ENCODE measurements around the gene ZMYND8.
"Not testable (repeated sequence)": the region's sequence is repeated elsewhere in the genome, so short reads cannot be mapped to it uniquely, and the experiment has no call there.

Gene ZMYND8

DNA sequence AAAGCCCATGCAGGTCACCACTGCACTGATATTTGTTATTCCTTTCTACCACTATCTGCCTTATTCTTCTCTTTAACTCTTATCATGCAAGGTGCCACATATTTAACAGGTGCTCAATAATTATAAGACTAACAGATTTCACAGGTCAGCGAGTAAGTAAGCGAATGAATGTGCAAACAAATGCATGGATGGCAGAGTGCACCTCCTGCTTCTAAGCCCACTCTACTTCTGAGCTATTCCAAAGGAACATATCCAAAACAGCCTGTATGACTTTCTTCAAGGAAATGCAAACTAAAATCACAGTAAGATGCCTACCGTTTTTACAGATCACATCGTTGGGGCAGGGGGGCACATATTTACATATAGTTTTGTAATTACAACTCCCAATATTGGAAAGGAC is 71.3 kb downstream of the ZMYND8 start:
- no peak for DNase-seq (ENCODE audit: low spot score)

DNA sequence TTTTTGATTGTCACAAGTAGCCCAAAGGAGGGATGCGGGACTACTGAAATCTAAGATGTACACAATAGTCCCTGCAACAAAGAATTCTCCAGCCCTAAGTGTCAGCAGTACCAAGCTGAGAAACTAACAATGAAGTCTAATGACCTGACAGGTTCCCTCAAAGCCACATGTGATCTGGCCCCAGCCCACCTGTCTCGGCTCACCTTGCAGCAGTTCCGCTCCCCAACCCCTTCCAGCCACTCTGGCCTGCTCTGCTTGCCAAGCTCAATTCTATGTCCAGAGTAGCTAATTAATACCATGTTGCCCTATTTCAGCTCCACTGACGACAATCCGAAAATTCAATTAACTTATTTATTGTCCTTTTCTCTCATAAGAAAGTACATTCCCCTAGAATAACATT is 72.1 kb downstream of the ZMYND8 start:
- DNase-seq (ENCODE audit: low spot score): no peak

DNA sequence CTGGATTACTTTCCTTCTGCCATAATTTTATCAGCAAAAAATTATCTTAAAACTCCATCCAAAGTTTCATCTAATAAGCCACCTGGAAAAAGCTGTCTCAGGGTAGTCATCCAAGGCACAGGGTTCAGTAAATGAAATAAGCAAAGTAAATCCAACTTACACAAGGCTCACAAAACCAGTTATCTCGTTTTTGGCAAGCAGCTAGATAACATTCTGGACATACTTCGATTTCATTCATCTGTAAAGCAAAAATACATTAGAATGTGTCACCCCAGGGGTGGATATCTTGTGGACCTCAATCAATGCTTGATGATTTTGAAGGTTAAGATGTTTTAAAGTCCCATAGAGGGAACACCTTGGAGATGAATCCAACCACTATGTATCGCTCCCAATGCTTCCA is 73.1 kb downstream of the ZMYND8 start:
- no peak for DNase-seq (ENCODE audit: low spot score)

DNA sequence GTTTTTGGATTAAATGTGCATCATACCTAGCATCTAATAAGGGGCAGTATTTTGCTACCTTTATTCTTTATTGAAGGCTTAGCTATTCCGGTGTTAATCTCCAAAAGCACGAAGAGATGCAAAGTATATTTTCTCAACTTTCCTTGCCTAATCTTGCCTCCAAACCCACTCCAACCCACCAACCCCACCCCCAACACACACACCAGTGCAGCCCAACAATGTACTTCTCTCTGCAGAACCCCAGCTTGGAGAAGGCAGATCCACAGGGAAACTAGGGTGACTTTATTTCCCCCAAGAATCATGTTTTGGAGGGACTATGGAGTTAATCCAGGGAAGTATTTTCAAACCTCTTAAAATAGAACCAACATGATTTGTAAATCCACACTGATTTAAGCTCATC is 73.6 kb downstream of the ZMYND8 start:
- no peak for DNase-seq (ENCODE audit: low spot score)

DNA sequence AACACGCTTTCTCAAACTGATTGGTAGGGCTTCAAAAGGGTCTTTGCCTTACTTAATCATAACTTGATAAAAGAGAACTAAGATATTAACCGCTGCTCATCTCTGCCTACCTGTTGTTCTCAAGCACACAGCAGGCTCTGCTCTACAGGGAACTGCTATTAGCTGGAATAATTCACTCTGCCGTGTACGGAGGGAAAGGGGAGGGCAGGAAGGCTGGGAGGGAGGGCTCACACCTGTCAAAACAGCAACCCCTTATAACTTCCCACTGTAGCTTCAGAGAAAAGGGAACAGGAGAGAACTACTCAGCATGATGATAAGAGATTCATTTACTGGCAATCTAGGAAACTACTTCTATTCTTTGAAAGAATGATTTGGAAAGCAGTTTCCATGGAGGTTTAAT is 75.1 kb downstream of the ZMYND8 start:
- DNase-seq (ENCODE audit: low spot score): no peak

DNA sequence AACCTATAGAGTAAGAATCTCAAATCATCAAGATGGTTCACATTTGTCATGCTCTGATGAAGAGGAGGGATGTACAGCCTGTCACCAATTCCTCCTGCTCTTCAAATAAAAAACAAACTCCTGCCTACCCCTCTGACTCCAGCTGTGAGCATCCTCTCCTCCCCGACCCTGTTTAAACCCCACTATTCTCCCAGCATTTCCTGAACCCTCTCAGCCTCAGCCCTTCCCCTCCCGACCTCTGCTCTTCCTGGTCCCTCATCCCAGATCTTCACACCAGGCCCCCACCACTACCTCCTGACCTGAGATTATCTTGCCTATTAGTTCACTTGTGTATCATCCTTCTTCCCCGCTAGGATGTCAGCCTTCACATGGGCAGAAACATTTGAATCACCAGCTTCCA is 75.8 kb downstream of the ZMYND8 start:
- no peak for DNase-seq (ENCODE audit: low spot score)

DNA sequence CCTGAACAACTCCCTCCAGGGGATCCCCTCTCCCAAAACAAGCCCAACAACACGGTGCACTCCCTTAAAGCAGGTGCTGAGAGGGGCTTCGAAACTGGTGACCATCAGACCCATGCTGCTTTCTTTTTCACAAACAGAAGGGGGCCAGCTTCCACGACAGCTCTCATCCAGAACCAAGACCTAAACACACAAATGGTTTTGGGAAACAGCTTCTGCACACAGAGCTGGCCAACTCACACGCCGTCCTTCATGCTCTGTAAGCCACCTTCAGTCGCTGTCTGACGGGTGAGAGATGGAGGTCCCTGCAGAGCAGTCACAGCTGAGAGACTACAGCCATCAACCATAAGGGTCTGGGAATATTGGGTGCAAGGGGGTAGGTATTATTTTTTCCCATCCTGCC is 76.3 kb downstream of the ZMYND8 start:
- DNase-seq (ENCODE audit: low spot score): no peak

DNA sequence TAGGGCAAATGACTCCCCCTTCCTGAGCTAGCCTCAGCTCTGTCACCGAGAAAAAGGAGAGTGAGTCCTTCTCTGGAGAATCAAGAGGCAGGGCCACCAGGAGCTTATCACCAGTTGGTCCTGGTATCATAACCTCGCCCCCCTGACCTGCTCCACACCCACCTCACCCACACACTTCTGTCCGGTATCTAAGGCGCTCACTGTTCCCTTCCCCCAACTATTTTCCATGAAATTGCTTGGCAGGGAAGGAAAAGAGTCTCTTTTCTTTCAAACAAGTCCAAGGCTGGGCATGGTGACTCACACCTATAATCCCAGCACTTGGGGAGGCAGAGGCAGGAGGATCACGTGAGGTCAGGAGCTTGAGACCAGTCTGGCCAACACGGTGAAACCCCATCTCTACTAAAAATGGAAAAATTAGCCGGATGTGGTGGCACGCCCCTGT is 77.6 kb downstream of the ZMYND8 start:
- DNase-seq (ENCODE audit: low spot score): peak; percentile 53

DNA sequence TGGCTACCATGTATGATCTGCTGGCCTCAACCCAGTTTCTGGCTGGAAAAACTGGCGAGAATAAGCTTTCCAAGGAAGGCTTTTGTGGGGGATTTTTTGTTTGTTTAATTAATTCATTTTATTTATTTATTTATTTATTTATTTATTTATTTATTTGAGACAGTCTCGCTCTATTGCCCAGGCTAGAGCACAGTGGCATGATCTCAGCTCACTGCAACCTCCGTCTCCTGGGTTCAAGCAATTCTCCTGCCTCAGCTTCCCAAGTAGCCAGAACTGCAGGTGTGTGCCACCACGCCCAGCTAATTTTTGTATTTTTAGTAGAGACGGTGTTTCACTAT is 79.0 kb downstream of the ZMYND8 start:
- not testable (repeated sequence) for DNase-seq (ENCODE audit: low spot score)

DNA sequence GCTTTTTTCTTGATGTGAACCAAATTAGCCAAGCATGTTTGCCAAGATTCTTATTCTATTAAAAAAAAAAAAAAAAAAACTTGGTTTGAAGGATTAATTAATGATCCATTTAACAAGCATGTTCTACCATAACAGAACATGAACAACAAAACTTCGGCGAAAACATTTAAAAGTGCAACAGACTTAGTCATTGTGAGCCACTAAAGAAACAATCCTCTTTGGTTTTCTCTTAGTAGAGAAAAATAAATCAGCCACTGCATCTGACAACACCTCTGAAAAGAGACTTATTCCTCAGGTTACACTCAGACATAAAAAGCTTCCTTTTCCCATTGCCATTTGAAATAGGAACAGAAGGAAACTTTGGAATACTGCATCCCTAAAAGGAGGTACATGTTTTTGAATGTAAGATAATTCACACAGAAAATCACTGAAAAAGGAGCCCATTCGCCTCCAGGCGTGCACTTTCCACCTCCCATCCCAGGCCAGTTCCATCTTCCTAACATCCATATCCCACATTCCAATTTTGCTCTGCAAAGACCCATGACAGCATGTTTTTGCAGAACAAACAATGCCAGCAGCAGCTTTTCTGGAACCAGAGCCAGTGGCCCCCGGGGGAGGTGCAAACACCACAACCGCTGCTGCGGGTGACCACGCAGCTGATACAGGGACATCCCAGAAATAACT is 79.5 kb downstream of the ZMYND8 start:
- DNase-seq (ENCODE audit: low spot score): no peak

DNA sequence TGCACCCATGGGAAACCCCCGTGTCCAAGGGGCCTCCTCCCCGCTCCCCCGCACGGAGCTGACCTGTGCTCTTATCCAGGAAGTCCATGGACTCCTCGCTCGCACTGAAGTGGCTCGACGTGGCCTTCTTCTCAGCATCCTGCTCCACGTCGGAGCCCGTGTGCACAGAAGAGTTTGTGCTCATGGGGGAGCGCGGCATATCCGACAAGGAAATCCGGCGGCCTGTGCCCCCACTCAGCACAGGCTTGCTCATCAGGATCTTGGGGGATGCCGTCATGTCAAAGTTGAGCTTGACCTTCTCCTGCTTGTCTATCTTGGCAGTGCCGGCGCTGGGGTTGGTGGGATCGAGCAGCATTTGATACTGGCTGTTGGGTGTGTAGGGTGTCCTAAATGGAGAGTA is 80.2 kb downstream of the ZMYND8 start:
- no peak for DNase-seq (ENCODE audit: low spot score)

DNA sequence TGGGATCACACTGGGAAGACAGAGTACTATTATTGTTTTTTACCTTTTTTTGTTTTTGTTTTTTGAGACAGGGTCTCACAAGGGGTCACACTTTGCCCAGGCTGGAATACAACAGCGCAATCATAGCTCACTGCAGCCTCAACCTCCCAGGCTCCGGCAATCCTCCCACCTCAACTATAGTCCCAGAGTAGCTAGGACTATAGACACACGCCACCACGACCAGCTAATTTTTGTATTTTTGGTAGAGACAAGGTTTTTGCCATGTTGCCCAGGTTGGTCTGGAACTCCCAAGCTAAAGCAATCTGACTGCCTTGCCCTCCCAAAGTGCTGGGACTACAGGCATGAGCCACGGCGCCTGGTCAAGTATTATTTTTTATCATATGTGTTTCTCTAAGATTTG is 81.0 kb downstream of the ZMYND8 start:
- no peak for DNase-seq (ENCODE audit: low spot score)

DNA sequence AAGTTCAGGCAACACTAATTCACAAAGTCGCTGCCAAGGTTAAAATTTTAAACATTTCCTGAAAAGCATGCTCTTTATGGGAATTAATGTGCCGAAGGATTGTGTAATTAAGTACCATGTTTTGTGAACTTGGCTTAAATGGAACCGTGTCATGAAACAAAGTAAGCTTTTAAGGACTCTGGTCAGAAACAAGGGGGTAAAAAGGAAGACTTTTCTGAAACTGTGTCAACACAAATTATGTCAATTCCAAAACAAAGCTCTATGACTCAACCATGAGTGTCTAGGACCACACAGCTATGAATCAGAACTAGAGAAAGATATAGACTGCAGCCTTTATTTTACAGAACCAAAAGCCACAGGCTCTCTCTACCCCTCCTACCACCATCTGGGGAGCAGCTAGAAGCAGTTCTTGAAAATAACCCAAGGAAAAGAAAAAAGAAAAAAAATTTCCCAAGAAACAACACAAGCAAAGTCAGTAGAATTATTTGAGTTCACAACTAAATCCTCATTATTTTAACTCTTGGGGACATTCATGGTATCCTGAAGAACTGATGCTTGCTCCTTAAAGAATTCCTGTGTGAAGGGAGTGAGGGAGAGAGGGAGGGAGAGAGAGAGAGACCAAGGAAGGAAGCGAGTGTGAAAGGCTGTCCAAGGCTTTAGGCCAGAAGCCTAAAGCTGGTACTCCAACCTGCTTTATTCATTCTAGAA is 81.9 kb downstream of the ZMYND8 start:
- DNase-seq (ENCODE audit: low spot score): peak; percentile 31

DNA sequence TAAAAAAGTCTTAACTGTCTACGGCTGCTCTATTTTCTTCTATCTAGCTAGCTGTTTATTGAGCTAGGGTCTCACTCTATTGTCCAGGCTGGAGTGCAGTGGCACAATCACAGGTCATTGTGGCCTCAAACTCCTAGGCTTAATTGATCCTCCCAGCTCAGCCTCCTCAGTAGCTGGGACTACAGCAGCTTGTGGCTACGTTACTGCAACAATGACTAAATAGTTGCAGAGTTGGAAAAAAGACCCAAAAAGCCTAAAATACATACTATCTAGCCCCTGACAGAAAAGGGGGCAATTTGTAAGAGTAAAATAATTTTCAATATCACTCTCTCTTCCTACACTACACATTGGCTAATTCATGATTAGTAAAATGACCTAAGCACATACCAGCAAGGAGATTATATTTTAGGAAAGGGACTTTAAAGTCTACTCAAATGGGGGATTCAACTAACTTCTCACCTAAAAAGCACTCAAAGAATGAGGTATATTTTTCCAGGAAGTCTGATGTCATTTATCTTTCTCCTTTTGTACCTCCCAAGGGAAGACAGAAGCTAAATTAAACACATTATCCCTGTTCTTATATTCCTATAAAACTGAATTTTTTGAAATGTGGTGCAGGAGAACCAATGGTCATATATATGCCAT is 82.8 kb downstream of the ZMYND8 start:
- DNase-seq (ENCODE audit: low spot score): no peak

DNA sequence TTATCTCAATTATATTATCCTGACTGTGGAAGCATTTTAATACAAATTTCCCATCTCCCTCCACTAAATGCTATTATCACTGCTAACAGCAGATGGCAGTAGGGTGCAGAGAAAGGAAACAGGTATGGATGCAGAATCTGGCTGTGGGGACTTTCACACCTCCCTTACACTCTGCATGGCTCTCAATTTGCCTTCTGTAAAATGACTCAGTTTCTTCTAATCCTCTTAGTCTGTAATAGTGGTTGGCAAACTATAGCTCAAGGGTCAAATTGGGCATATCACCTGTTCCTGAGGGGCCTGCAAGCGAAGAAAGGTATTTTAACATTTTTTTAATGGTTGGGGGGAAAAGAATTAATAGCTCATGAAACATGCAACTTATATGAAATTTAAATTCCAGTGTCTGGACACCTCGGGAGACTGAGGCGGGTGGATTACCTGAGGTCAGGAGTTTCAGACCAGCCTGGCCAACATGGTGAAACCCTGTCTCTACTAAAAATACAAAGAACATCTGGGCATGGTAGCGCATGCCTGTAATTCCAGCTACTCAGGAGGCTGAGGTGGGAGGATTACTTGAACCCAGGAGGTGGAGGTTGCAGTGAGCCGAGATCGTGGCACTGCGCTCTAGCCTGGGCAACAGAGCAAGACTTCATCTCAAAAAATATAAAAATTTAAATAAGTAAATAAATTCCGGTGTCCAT is 83.5 kb downstream of the ZMYND8 start:
- peak; percentile 85 for DNase-seq (ENCODE audit: low spot score)

DNA sequence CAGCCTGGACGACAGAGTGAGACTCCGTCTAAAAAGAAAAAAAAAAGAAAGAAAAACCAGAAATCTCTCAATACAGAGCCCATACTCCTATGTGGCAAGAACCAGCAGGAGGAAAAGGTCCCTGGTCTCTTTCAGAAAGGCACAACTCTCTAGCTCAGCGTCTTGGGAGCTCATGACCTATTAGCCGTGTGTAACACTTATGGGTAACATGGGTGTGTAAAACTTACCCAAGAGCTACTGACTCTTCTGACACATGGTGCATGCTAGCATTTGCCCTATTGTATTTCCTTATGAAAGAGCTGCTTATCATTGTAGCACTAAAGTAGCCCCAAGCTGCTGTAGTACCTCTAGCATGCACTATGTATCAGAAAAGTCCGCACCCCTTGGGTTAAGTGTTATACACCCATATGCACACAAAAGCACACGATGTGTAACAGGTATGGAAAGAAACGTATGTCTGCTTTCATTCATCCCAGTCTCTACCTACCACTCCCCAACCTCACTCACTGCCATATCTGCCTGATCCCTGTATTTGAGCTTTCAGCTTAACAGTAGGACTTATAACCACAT is 85.4 kb downstream of the ZMYND8 start:
- DNase-seq (ENCODE audit: low spot score): no peak

DNA sequence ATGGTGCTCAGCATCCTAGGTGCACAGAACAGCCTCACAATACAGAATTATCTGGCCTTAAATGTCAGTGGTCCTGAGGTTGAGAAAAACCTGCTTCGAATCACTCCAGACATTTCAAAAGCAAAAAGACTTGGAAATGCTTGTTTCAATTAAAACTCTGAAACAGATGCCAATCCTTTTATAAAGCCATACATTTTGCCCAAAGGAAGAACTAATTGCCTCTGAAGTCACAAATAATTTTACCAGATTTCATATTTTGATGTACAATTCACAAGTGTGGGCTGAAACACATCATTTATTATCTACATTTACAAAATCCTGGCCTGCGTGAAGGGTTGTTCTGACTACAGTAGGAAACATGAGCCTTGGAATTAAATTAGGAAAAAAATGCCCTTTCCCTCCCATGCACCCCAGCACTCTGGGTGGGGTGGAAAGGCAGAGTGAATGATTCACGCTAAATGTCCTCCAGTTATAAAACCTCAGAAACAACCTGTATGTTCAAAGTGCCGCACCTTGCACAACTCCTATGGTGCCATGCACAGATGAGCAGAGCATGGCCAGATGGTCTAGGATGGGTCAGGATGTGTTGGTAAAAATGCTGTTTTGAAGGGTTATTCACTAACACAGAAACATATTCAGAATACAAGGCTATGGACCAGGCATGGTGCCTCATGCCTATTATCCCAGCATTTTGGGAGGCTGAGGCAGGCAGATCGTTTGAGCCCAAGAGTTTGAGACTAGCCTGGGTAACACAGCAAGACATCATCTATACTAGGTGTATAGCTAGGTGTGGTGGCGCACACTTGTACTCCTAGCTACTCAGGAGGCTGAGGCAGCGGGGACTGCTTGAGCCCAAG is 87.0 kb downstream of the ZMYND8 start:
- DNase-seq (ENCODE audit: low spot score): no peak

DNA sequence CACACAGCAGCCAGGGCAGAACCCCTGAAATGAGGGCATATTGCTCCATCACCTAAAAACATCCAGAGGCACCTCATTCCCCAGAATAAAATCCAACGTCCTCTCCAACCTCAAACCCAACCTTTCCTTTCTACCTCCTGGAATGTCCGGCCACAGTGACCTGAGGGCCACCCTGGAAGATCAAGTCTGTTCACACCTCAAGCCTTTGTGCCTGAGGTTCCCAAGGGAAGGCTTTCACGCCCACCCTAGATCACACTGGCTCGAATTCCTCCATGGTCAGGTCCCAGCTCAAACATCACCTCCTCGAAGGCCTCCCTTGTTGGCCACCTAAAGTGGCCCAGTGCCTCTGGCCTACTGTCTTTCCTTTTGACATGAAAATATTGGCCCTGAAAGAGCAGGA is 88.9 kb downstream of the ZMYND8 start:
- no peak for DNase-seq (ENCODE audit: low spot score)

DNA sequence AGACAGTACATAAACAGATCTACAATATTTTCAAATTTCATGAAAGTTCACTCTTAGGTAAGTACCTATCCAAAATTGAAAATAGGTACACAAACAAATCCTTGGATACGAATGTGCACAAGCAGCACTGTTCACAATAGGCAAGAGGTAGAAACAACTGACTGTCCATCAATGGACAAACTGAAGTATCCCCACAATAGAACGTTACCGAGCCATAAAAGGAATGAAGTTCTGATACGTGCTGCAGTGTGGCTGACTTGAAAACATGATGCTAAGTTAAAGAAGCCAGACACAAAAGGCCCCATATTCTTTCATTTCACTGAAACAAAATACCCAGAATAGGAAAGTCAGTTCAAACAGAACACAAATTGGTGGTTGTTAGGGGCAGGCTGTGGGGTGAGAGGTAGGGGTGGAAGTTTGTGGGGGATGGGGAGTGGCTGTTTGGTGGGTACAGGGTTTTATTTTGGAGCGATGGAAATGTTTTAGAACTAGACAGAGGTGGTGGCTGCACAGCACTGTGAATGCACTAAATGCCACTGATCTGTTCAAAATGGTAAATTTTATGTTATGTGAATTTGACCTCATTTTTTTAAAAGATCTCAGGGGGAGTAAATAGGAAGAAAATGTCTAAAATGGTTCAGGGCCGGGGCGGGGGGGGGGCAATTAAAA is 89.5 kb downstream of the ZMYND8 start:
- no peak for DNase-seq (ENCODE audit: low spot score)

DNA sequence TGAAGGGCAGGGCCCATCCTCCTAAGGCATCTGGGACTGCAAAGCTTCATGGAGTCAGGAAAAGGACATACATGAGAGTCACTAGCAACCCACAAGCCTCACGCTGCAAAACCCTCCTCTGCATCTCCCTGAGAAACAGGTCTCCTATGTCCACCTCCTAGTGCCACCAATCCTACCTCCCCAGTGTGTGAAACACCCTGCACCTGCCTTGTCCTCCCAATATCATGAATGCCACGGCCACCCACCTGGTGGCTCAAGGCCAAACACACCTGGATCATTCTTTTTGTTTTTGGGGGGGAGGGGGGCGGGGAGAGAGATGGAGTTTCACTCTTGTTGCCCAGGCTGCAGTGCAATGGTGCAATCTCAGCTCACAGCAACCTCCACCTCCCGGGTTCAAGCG is 90.5 kb downstream of the ZMYND8 start:
- no peak for DNase-seq (ENCODE audit: low spot score)

DNA sequence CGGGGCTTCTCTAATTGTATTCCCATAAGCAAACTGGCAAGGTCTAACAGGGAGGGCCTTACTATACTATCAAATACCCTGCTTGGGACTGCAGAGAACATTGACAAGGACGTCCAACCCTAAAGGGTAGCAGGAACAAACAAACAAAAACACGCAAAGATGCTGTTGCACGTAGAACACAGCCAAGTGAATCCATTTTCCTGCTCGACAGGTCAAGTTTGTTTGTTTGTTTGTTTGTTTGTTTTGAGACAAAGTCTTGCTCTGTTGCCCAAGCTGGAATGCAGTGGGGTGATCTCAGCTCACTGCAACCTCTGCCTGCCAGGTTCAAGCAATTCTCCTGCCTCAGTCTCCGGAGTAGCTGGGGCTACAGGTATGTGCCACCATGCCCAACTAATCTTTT is 91.3 kb downstream of the ZMYND8 start:
- DNase-seq (ENCODE audit: low spot score): no peak

Data from hematopoietic multipotent progenitor cell treated with erythropoietin and hydrocortisone succinate and interleukin-3 and kit ligand, for 15 days (in vitro differentiated cells).